CD14-positive monocyte (primary cell): ENCODE measurements around the gene GCGR. TPM values are rescaled to one million over a fixed set of nuclear protein-coding genes. Genes with fewer than 3 reads are reported as not detected.

Source experiments
- DNase-seq, 3 donors: peaks; one replicate each; pipeline ENCODE4 v3.0.0-alpha.2; 2011 to 2022
- H2AFZ ChIP-seq: 2 replicates; pipeline ENCODE4 v1.6.0; 2012; ENCODE audit warnings: mild to moderate bottlenecking, low read depth, low read length, inconsistent platforms; ENCODE audit not compliant: insufficient read depth, poor library complexity, severe bottlenecking
- H3K27ac ChIP-seq, 2 donors: 1 replicate in 1 of 2; 2 replicates in 1 of 2; pipeline ENCODE4 v1.5.1; 2012 to 2013; ENCODE audit warnings: low read length in 2 of 2, control low read depth in 1 of 2, inconsistent platforms in 1 of 2, low read depth in 1 of 2, mild to moderate bottlenecking in 1 of 2
- H3K27me3 ChIP-seq, 2 donors: one replicate each; pipeline versions ENCODE4 v1.6.0 to v1.6.1; 2011 to 2013; ENCODE audit warnings: low read length in 2 of 2; ENCODE audit not compliant: control insufficient read depth in 2 of 2, insufficient read depth in 2 of 2
- H3K36me3 ChIP-seq, 2 donors: replicated peaks in 1 of 2; 1 replicate in 1 of 2; 2 replicates in 1 of 2; pipeline versions ENCODE4 v1.5.1 to v1.6.1; 2012 to 2013; ENCODE audit warnings: low read length in 2 of 2, control low read depth in 1 of 2, inconsistent platforms in 1 of 2, mild to moderate bottlenecking in 1 of 2; ENCODE audit not compliant: insufficient read depth in 2 of 2, control insufficient read depth in 1 of 2
- H3K4me1 ChIP-seq, 2 donors: 1 replicate in 1 of 2; 2 replicates in 1 of 2; pipeline versions ENCODE4 v1.5.1 to v1.6.1; 2012 to 2013; ENCODE audit warnings: low read length in 2 of 2, control low read depth in 1 of 2, inconsistent platforms in 1 of 2, mild to moderate bottlenecking in 1 of 2, moderate library complexity in 1 of 2; ENCODE audit not compliant: insufficient read depth in 2 of 2, control insufficient read depth in 1 of 2
- H3K4me2 ChIP-seq: replicated peaks from 2 replicates; pipeline ENCODE3; 2012; ENCODE audit warnings: low read length, moderate library complexity, mild to moderate bottlenecking; ENCODE audit not compliant: poor library complexity, severe bottlenecking; ENCODE audit errors: extremely low read depth
- H3K4me3 ChIP-seq, 3 experiments: fragments of 200-600 bp in 1 of 3; sonication (generic) in 1 of 3; replicated peaks in 1 of 3; 1 replicate in 2 of 3; 2 replicates in 1 of 3; pipeline ENCODE4 v1.5.1; 2011 to 2013; ENCODE audit warnings: low read length in 3 of 3, mild to moderate bottlenecking in 3 of 3, control low read depth in 2 of 3, low read depth in 2 of 3, inconsistent platforms in 1 of 3, moderate library complexity in 1 of 3
- H3K79me2 ChIP-seq: 2 replicates; pipeline ENCODE4 v1.6.0; 2012; ENCODE audit warnings: mild to moderate bottlenecking, control low read depth, inconsistent platforms, low read length, moderate library complexity; ENCODE audit not compliant: insufficient read depth
- H3K9ac ChIP-seq: 2 replicates; pipeline ENCODE4 v1.6.0; 2017; ENCODE audit warnings: low read length, mild to moderate bottlenecking; ENCODE audit not compliant: insufficient read depth, poor library complexity, severe bottlenecking
- H3K9me3 ChIP-seq, 2 donors: replicated peaks in 1 of 2; 1 replicate in 1 of 2; 2 replicates in 1 of 2; pipeline versions ENCODE4 v1.5.1 to v1.6.1; 2012 to 2013; ENCODE audit warnings: low read length in 2 of 2, control low read depth in 1 of 2; ENCODE audit not compliant: control insufficient read depth in 1 of 2, insufficient read depth in 1 of 2
- H4K20me1 ChIP-seq: 2 replicates; pipeline ENCODE4 v1.6.0; 2012; ENCODE audit warnings: mild to moderate bottlenecking, low read length, control low read depth, moderate library complexity; ENCODE audit not compliant: insufficient read depth
- H3K27ac Mint-ChIP-seq, 7 donors: one replicate each; pipeline ENCODE4 v1.8.0; 2020; ENCODE audit warnings: mild to moderate bottlenecking in 7 of 7, mixed read lengths in 7 of 7, moderate library complexity in 6 of 7, inconsistent platforms in 2 of 7
- H3K27me3 Mint-ChIP-seq, 3 donors: one replicate each; pipeline ENCODE4 v1.8.0; 2021 to 2022; ENCODE audit warnings: low read depth in 3 of 3, mild to moderate bottlenecking in 3 of 3, mixed read lengths in 3 of 3, moderate library complexity in 3 of 3, inconsistent platforms in 1 of 3
- H3K36me3 Mint-ChIP-seq, 2 donors: one replicate each; pipeline ENCODE4 v1.8.0; 2020; ENCODE audit warnings: mixed read lengths in 2 of 2, inconsistent platforms in 1 of 2, mild to moderate bottlenecking in 1 of 2
- H3K4me1 Mint-ChIP-seq: one replicate; pipeline ENCODE4 v1.8.0; 2020; ENCODE audit warnings: mild to moderate bottlenecking, mixed read lengths
- H3K4me3 Mint-ChIP-seq, 2 donors: one replicate each; pipeline ENCODE4 v1.8.0; 2020; ENCODE audit warnings: mild to moderate bottlenecking in 2 of 2, mixed read lengths in 2 of 2, moderate library complexity in 1 of 2
- H3K9me3 Mint-ChIP-seq, 7 donors: one replicate each; pipeline ENCODE4 v1.8.0; 2020 to 2022; ENCODE audit warnings: mixed read lengths in 7 of 7, mild to moderate bottlenecking in 6 of 7, moderate library complexity in 6 of 7, inconsistent platforms in 2 of 7
- WGBS: methylation state at CpG from one replicate; pipeline ENCODE4 v1.1.5; 2013; ENCODE audit warnings: missing lambda C conversion rate; ENCODE audit not compliant: insufficient coverage; 5-methylcytosine and 5-hydroxymethylcytosine counted together
- intact Hi-C, 2 donors: fragments of 100-400 bp; cut with micrococcal nuclease; formaldehyde crosslinking; loops; one replicate each; pipeline versions ENCODE4 v1.15.0 to v1.15.1; 2023
- polyA plus RNA-seq, 3 donors: library from polyadenylated mRNA; depleted of rRNA in 1 of 3; unstranded in 2 of 3; stranded (reverse) in 1 of 3; fragments of 300-500 nt in 2 of 3; fragments of >200 nt in 1 of 3; fragmentation: Illumina TruSeq in 2 of 3; gene quantifications; 1 replicate in 2 of 3; 2 replicates in 1 of 3; pipeline ENCODE4 v1.2.3, GENCODE V29; 2012 to 2021
- TF ChIP-seq, protein P1 (sequence below): fragments of 200-600 bp; IDR thresholded peaks from one replicate; pipeline ENCODE4 v1.8.0; 2022; ENCODE audit warnings: antibody characterized with exemption, mild to moderate bottlenecking

GCGR gene
- polyA plus RNA-seq, 3 donors = not detected

- no peaks in the 10 kb centered on the region for H4K20me1 ChIP-seq
- no peak overlapping the region for H3K4me3 ChIP-seq
- H3K9me3 ChIP-seq = no peaks in the 10 kb centered on the region
- peaks cover 0 to 19% of the 10 kb centered on the region in 2 donors for H3K27me3 ChIP-seq
- peaks cover 15 to 45% (median 27%) of the 10 kb centered on the region in 3 donors for H3K27me3 Mint-ChIP-seq
- no peak overlapping the region for H3K4me3 Mint-ChIP-seq
- no peaks in the 10 kb centered on the region for H3K4me1 Mint-ChIP-seq
- H3K4me2 ChIP-seq = no peak overlapping the region
- no peak overlapping the region for H3K27ac ChIP-seq
- DNase-seq = no peak
- peaks cover 0 to 4% (median 2%) of the 10 kb centered on the region in 7 donors for H3K9me3 Mint-ChIP-seq
- 91% methylated on average over 20 of the region's 24 CpGs for WGBS
- no peaks in the 10 kb centered on the region for H3K36me3 Mint-ChIP-seq
- intact Hi-C loops = no loop called here
- TF ChIP-seq, protein P1, sequence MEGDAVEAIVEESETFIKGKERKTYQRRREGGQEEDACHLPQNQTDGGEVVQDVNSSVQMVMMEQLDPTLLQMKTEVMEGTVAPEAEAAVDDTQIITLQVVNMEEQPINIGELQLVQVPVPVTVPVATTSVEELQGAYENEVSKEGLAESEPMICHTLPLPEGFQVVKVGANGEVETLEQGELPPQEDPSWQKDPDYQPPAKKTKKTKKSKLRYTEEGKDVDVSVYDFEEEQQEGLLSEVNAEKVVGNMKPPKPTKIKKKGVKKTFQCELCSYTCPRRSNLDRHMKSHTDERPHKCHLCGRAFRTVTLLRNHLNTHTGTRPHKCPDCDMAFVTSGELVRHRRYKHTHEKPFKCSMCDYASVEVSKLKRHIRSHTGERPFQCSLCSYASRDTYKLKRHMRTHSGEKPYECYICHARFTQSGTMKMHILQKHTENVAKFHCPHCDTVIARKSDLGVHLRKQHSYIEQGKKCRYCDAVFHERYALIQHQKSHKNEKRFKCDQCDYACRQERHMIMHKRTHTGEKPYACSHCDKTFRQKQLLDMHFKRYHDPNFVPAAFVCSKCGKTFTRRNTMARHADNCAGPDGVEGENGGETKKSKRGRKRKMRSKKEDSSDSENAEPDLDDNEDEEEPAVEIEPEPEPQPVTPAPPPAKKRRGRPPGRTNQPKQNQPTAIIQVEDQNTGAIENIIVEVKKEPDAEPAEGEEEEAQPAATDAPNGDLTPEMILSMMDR = no peak
- H3K9ac ChIP-seq = no peak overlapping the region
- H3K79me2 ChIP-seq = no peaks in the 10 kb centered on the region
- H3K36me3 ChIP-seq = no peaks in the 10 kb centered on the region
- no peak overlapping the region for H3K27ac Mint-ChIP-seq
- H2AFZ ChIP-seq = no peak overlapping the region
- H3K4me1 ChIP-seq = no peaks in the 10 kb centered on the region
These were observed 8.0 kb downstream of the GCGR start for GRCh38 chr17:81811705-81812570.

DNA sequence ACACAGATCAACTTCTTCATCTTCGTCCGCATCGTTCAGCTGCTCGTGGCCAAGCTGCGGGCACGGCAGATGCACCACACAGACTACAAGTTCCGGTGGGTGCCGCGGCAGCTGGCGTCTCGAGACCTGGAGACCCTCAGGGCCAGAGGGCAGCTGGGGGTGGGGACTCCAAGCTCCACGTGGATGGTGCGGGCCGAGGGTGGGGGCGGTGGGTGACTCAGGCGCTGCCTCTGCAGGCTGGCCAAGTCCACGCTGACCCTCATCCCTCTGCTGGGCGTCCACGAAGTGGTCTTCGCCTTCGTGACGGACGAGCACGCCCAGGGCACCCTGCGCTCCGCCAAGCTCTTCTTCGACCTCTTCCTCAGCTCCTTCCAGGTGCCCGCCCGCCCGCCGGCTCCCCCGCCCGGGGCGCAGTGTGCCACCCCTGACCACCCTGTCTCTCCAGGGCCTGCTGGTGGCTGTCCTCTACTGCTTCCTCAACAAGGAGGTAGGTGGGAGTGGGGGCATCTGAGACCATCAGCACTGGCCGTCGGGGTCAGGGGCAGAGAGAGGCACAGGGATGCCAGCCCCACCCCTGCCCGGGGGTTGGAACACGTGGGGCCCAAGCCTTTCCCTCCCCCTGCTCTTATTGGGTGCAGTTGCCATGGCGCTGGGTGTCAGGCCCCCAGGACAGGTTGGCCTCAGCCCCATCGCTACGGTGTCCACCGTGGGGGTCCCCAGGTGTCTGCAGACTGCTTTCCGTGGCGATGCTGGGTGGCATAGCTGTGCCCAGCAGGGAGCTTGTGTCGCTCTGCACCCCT, 8.8 kb downstream of the GCGR start:
- WGBS = 88% methylated on average over 34 of the region's 45 CpGs
- no peak overlapping the region for H2AFZ ChIP-seq
- H3K4me3 ChIP-seq = no peak overlapping the region
- DNase-seq = no peak
- Mint-ChIP-seq H3K36me3 (no peaks in the 10 kb centered on the region), H3K9me3 (peaks cover 0 to 4% (median 2%) of the 10 kb centered on the region in 7 donors), H3K4me3 (no peak overlapping the region), H3K4me1 (peaks cover 3% of the 10 kb centered on the region), H3K27ac (no peak overlapping the region), H3K27me3 (peaks cover 18 to 42% (median 19%) of the 10 kb centered on the region in 3 donors)
- no peaks in the 10 kb centered on the region for H3K4me1 ChIP-seq
- no peak overlapping the region for H3K27ac ChIP-seq
- H3K4me2 ChIP-seq = no peak overlapping the region
- intact Hi-C loops = no loop called here
- no peaks in the 10 kb centered on the region for H3K9me3 ChIP-seq
- no peaks in the 10 kb centered on the region for H3K79me2 ChIP-seq
- TF ChIP-seq, protein P1 = no peak
- H3K9ac ChIP-seq = no peak overlapping the region
- H3K36me3 ChIP-seq = no peaks in the 10 kb centered on the region
- H4K20me1 ChIP-seq = no peaks in the 10 kb centered on the region
- peaks cover 0 to 10% of the 10 kb centered on the region in 2 donors for H3K27me3 ChIP-seq
